HG03196 (cell line): ENCODE measurements around the gene CFD.
"Not testable (repeated sequence)": the region's sequence is repeated elsewhere in the genome, so short reads cannot be mapped to it uniquely, and the experiment has no call there.

ENCODE experiments used
- ATAC-seq: cut with Tn5 transposase; IDR thresholded peaks from one replicate; pipeline ENCODE4 v1.9.1; 2021; ENCODE audit not compliant: unreplicated experiment

CFD gene

DNA sequence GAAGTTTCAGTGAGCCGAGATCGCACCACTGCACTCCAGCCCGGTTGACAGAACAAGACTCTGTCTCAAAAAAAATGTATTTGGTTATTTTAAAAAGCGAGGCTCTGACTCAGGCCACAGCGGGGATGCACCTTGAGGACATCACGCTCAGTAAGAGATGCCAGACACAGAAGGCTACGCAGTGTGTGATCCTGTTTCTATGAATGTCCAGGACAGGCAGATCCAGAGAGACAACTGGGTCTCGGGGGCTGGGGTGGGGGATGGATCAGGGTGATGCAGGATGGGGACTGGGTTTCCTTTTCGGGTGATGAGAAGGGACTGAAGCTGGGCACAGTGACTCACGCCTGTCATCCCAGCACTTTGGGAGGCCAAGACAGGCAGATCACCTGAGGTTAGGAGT lies 28.1 kb downstream of the CFD start:
- ATAC-seq, result no peak

DNA sequence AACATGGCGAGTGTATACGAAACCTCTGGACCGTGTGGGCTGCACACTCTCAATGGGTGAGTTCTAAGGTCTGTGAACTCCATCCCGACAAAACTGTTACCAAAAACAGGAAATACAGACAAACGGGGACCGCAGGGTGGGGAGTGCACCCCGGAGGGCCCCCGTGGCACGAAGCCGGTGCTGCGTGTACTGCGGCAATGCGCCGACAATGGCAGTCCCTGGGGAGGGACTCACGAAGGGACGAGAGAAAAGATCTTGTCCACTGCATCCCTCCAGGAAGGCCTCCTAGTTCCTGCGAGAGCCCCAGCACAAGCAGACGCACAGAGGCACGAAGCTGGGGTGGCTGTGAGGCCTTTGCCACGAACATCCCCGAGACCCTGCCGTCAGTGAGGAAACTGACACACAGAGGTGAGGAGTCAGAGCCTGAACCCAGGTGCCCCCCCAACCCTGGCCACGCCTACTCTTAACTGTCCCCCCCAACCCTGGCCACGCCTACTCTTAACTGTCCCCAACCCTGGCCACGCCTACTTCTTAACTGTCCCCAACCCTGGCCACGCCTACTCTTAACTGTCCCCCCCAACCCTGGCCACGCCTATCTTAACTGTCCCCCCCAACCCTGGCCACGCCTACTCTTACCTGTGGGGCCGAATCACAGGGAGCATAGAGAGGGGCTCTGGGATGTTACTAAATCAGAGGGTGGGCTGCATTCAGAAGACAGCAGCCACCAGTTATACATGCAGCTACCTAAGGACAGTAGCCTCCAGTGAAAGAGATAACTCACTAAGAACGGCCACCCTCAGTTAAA lies 29.3 kb downstream of the CFD start:
- ATAC-seq, result no peak

- ATAC-seq, result no peak
Observed at GRCh38 chr19:889662-890295, 30.3 kb downstream of the CFD start.

DNA sequence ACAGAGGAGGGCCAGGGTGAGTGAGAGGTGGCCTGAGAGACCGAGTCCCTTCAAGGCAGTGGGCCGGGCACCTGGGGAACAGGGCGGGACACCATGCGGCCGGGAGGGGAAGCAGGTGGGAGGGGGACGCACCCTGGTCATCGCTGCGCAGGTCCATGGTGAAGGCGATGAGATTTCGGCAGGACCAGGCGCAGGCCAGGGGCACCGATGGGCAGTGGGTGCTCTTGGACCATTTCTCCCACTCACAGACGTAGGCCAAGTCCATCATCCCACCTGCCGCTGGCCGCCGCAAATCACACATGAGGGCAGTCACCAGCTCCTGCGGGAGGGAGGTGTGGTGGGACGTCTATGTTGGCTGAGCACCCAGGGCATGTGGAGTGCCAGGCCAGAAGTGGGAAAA lies 31.4 kb downstream of the CFD start:
- ATAC-seq, result no peak

DNA sequence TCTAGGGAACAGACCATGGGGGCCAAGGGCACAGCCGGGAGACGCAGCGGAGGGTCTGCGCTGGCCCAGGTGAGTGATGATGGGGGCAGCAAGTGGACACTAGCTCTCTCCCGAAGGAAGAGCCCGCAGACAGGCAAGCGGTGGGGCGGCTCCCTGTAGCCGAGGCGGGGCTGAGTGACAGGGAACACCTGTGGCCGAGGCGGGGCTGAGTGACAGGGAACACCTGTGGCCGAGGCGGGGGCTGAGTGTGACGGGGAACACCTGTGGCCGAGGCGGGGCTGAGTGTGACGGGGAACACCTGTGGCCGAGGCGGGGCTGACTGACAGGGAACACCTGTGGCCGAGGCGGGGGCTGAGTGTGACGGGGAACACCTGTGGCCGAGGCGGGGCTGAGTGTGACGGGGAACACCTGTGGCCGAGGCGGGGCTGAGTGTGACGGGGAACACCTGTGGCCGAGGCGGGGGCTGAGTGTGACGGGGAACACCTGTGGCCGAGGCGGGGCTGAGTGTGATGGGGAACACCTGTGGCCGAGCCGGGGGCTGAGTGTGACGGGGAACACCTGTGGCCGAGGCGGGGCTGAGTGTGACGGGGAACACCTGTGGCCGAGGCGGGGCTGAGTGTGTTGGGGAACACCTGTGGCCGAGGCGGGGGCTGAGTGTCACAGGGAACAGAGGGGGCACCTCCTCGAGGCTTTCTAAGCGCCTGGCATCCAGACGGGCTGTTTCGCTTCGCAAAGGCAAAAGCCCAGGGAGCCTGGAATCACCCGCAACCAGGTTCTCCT lies 32.1 kb downstream of the CFD start:
- ATAC-seq, result not testable (repeated sequence)

GRCh38 chr19:892243-892893 lies 32.9 kb downstream of the CFD start:
- ATAC-seq, result no peak

DNA sequence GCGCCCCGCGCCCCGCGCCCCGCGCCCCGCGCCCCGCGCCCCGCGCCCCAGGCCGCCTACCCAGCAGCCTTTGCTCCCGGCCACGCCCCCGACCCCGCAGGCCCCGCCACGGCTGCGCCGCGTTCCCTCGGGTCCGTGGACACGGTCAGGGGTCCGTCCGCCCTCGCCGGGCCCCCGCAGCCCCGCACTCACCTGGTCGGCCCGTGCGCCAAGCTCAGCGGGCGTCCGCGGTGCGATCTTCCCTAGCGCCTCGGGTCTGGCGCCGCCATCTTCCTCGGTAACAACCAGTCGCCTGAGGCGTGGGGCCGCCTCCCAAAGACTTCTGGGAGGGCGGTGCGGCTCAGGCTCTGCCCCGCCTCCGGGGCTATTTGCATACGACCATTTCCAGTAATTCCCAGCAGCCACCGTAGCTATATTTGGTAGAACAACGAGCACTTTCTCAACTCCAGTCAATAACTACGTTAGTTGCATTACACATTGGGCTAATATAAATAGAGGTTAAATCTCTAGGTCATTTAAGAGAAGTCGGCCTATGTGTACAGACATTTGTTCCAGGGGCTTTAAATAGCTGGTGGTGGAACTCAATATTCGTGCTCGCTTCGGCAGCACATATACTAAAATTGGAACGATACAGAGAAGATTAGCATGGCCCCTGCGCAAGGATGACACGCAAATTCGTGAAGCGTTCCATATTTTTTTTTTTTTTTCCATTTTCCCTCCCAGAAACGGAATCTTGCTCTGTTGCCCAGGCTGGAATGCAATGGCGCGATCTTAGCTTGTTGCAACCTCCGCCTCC lies 33.6 kb downstream of the CFD start, which contains the start of the genes MED16 and RNU6-9:
Gene MED16, minus strand, starts transcription at position 294 of the 796 bp plus-strand sequence. CDS start 2,056 bp downstream, outside the sequence.
Gene RNU6-9, plus strand, starts transcription at position 591 of the 796 bp plus-strand sequence.
- ATAC-seq, result peak; percentile 71

- no peak for ATAC-seq
Observed at GRCh38 chr19:896434-896833, 37.0 kb downstream of the CFD start.

DNA sequence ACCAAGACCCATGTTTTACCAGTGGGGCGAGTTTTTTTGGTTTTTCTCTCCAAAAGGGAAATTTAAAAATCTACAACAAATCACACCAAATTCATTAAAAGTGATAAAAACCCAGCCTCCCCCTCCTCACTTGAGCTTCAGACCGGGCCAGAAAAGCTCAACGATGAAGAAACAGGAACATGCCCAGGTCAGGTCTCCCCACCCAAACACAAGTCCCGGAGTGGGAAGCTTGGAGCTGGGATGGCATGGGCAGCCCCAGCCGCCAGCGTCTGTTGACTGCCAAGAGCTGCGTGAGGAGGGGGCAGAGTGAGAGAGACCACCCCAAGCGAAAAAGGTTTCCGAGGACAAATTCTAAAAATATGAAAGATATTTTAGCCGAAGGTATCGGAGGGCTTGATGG lies 37.5 kb downstream of the CFD start:
- ATAC-seq, result no peak

- ATAC-seq, result no peak
Observed at GRCh38 chr19:897442-898039, 38.1 kb downstream of the CFD start.

- ATAC-seq, result no peak
Observed at GRCh38 chr19:898663-899062, 39.2 kb downstream of the CFD start.

GRCh38 chr19:899336-900042 lies 40.0 kb downstream of the CFD start:
- ATAC-seq, result no peak

- ATAC-seq, result no peak
Observed at GRCh38 chr19:900043-900301, 40.5 kb downstream of the CFD start.

DNA sequence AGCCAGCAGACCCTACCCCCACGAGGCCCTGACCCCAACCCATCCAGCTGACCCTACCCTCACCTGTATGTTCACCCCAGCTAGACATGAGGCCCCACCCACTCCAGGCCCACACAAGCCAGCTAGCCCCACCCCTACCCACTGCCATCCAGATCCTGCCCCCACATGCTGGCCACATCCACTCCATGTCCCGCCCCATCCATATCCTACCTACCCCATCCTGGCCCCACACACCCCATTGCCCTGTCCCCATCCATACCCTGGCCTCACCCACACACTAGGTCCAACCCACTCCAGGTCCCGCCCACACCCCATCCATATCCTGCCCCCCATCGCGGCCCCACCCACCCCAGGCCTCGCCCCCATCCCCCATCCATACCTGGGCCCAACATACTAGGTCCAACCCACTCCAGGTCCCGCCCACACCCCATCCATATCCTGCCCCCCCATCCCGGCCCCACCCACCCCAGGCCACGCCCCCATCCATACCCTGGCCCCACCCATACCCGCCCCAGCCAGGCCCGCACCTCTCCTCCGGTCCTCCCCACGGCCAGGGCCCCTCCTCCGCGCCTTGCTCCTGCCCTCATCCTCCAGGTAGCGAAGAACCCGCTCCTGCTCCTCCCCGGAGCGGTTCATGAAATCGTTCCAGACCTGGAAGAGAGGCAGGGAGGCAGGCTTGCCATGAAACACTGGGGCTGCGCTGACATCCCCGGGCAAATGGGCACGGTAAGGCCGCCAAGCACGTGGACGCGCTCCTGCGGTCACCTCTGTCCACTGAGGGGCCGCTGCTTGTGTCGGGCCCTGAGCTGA lies 41.0 kb downstream of the CFD start:
- no peak for ATAC-seq

GRCh38 chr19:901216-902092 lies 42.0 kb downstream of the CFD start:
- no peak for ATAC-seq

DNA sequence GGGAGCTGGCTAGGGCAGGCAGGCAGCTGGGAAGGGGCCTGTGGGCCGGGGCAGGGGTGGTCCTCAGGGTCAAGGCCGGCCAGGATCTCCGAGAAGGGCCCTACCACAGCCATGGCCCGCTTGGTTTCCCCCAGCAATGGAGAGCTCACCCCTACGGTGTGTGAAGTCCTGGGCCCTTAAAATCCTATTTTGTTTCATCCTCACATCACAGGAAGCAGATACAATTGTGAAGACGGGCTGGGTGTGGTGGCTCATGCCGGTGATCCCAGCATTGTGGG lies 42.6 kb downstream of the CFD start:
- no peak for ATAC-seq

DNA sequence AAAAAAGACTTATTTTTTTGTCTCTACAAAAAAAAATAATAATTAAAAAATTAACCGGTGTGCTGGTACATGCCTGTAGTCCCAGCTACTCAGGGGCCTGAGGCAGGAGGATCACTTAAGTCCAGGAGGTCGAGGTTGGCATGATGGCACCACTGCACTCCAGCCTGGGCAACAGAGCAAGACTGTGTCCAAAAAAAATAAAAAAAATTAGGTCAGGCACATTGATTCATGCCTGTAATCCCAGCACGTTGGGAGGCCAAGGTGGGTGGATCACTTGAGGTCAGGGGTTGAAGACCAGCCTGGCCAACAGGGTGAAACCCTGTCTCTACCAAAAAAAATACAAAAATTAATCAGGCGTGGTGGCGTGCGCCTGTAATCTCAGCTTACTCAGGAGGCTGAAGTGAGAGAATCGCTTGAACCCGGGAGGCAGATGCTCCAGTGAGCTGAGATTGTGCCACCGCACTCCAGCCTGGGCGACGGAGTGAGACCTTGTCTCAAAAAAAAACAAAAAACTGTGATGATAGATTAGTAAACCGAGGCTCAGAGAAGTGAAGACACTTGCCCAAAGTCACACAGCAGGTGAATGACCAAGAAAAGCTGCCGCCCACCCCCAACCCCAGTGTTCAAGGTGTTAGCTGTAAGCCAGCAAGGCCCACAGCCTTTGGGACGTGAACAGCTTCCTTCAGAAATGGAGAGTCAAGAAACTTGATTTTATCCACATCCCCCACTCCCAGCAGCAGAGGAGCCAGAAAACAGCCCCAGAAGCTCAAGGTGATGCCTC lies 43.2 kb downstream of the CFD start:
- ATAC-seq, result no peak
